Breast epithelium (tissue), 4 donors: ENCODE measurements around the gene ECM1. TPM values are rescaled to one million over a fixed set of nuclear protein-coding genes. Genes with fewer than 3 reads are reported as not detected.
A peak's percentile ranks its signal among the peaks of the same experiment; 100 is the strongest.

ENCODE experiments used
- DNase-seq, 2 donors: peaks; one replicate each; pipeline ENCODE4 v3.0.0-alpha.2; 2019; ENCODE audit warnings: low spot score in 2 of 2
- H3K27ac ChIP-seq, 2 donors: fragments of 200-600 bp; sonication (generic) in 1 of 2; one replicate each; pipeline ENCODE4 v1.5.1; 2016 to 2019; ENCODE audit warnings: mild to moderate bottlenecking in 1 of 2
- H3K27me3 ChIP-seq, 2 donors: fragments of 200-600 bp; sonication (generic) in 1 of 2; one replicate each; pipeline versions ENCODE4 v1.5.1 to v1.6.0; 2017 to 2019; ENCODE audit warnings: control low read depth in 1 of 2, mild to moderate bottlenecking in 1 of 2
- H3K36me3 ChIP-seq: fragments of 200-600 bp; one replicate; pipeline ENCODE4 v1.5.1; 2019
- H3K4me1 ChIP-seq, 2 donors: fragments of 200-600 bp; sonication (generic); one replicate each; pipeline ENCODE4 v1.5.1; 2016 to 2019; ENCODE audit warnings: control low read depth in 1 of 2
- H3K4me3 ChIP-seq, 3 donors: fragments of 200-600 bp; sonication (generic); 1 replicate in 2 of 3; 2 replicates in 1 of 3; pipeline ENCODE4 v1.5.1; 2016 to 2019; ENCODE audit warnings: mild to moderate bottlenecking in 3 of 3, moderate library complexity in 2 of 3
- H3K9me3 ChIP-seq, 2 donors: fragments of 200-600 bp; sonication (generic) in 1 of 2; one replicate each; pipeline ENCODE4 v1.5.1; 2016 to 2019; ENCODE audit warnings: control low read depth in 1 of 2
- CTCF ChIP-seq, 3 donors: fragments of 450-650 bp; IDR thresholded peaks; one replicate each; pipeline ENCODE4 v1.5.1; 2016 to 2017; ENCODE audit warnings: antibody characterized with exemption in 3 of 3, mild to moderate bottlenecking in 3 of 3, moderate library complexity in 3 of 3
- POLR2A ChIP-seq: fragments of 450-650 bp; IDR thresholded peaks from one replicate; pipeline ENCODE4 v1.6.1; 2016; ENCODE audit warnings: antibody characterized with exemption, mild to moderate bottlenecking, moderate library complexity
- POLR2AphosphoS5 ChIP-seq, 3 donors: sonication (generic); formaldehyde crosslinking; IDR thresholded peaks; one replicate each; pipeline ENCODE4 v1.6.1; 2017; ENCODE audit warnings: antibody characterized with exemption in 3 of 3
- intact Hi-C: fragments of 100-400 bp; cut with DNase I; formaldehyde crosslinking; loops from one replicate; pipeline ENCODE4 v1.15.1; 2023; ENCODE audit warnings: low total_unique reads
- total RNA-seq, 3 donors: library from RNA; depleted of rRNA; stranded (reverse); fragments of >200 nt; gene quantifications; one replicate each; pipeline ENCODE4 v1.1.0, GENCODE V29; 2016

The ECM1 gene
- total RNA-seq, 3 donors from 2014 or later, result 4.0 to 53.3 (median 10.2) TPM

GRCh38 chr1:150511985-150512660 lies 4.2 kb downstream of the ECM1 start:
- H3K9me3 ChIP-seq, result no peaks in the 10 kb centered on the region
- H3K27ac ChIP-seq, result no peak overlapping the region
- H3K4me1 ChIP-seq, result no peaks in the 10 kb centered on the region
- intact Hi-C loops, result no loop called here
- H3K4me3 ChIP-seq, result no peak overlapping the region
- H3K36me3 ChIP-seq, result no peaks in the 10 kb centered on the region
- TF ChIP-seq CTCF (IDR thresholded peaks at IDR 0.05), result no peak
- H3K27me3 ChIP-seq, result no peaks in the 10 kb centered on the region
- DNase-seq, result no peak

DNA sequence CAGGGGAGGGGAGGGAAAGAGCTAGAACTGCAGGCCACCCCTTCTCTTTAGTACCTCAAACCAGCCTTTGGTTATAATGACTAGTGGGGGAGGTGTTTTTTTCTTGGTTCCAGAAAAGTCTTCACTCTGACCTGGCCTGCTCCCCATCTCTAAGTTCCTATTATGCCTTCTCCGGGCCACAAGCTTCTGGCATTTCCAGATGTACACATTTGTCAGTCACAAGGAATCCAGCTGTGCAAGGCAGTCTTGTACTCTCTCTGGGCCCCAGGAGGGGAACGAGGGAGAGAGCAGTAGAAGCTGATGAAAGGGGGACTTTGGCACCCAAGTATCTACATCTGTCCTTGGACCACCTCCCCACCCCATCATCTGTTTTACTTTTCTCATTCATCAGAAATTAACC lies 4.9 kb downstream of the ECM1 start:
- DNase-seq, result no peak
- no peak overlapping the region for H3K4me3 ChIP-seq
- H3K27me3 ChIP-seq, result no peaks in the 10 kb centered on the region
- H3K9me3 ChIP-seq, result no peaks in the 10 kb centered on the region
- H3K36me3 ChIP-seq, result no peaks in the 10 kb centered on the region
- no peaks in the 10 kb centered on the region for H3K4me1 ChIP-seq
- no peak overlapping the region for H3K27ac ChIP-seq
- intact Hi-C loops, result no loop called here
- TF ChIP-seq POLR2AphosphoS5 (IDR thresholded peaks at IDR 0.05) (no peak), CTCF (IDR thresholded peaks at IDR 0.05) (no peak), POLR2A (no peak)

DNA sequence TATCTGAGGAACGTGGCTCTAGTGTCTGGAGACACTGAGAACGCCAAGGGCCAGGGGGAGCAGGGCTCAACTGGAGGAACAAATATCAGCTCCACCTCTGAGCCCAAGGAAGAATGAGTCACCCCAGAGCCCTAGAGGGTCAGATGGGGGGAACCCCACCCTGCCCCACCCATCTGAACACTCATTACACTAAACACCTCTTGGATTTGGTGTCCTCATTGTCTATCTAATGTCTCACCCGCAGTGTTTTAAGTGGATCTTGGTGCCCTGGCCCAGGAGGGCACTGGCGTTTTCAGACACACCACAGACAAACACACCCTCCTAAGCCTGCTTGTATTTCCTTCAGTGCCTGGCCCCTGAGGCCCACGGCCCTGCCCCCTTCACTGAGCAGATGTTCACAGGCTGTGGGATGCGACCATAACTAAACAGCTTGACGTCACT lies 5.5 kb downstream of the ECM1 start:
- H3K27me3 ChIP-seq, result no peaks in the 10 kb centered on the region
- intact Hi-C loops, result no loop called here
- no peak for TF ChIP-seq POLR2A
- no peak for TF ChIP-seq POLR2AphosphoS5 (IDR thresholded peaks at IDR 0.05)
- no peak for TF ChIP-seq CTCF (IDR thresholded peaks at IDR 0.05)
- no peak for DNase-seq
- no peak overlapping the region for H3K4me3 ChIP-seq
- H3K4me1 ChIP-seq, result no peaks in the 10 kb centered on the region
- no peaks in the 10 kb centered on the region for H3K36me3 ChIP-seq
- no peak overlapping the region for H3K27ac ChIP-seq
- H3K9me3 ChIP-seq, result no peaks in the 10 kb centered on the region

GRCh38 chr1:150514260-150514659 lies 6.4 kb downstream of the ECM1 start:
- no peak overlapping the region for H3K27ac ChIP-seq
- DNase-seq, result no peak
- TF ChIP-seq POLR2A (no peak), CTCF (IDR thresholded peaks at IDR 0.05) (no peak), POLR2AphosphoS5 (IDR thresholded peaks at IDR 0.05) (no peak)
- intact Hi-C loops, result no loop called here
- no peaks in the 10 kb centered on the region for H3K36me3 ChIP-seq
- no peaks in the 10 kb centered on the region for H3K9me3 ChIP-seq
- no peaks in the 10 kb centered on the region for H3K4me1 ChIP-seq
- no peak overlapping the region for H3K4me3 ChIP-seq
- H3K27me3 ChIP-seq, result no peaks in the 10 kb centered on the region

- TF ChIP-seq POLR2AphosphoS5 (IDR thresholded peaks at IDR 0.05), result no peak
- TF ChIP-seq CTCF (IDR thresholded peaks at IDR 0.05), result no peak
- TF ChIP-seq POLR2A, result no peak
- Histone ChIP-seq H3K9me3 (no peaks in the 10 kb centered on the region), H3K4me3 (peak overlapping the region; percentile 47 to 66 (median 63)), H3K4me1 (no peaks in the 10 kb centered on the region), H3K27ac (peak overlapping the region; percentile 68 to 71), H3K36me3 (no peaks in the 10 kb centered on the region), H3K27me3 (no peaks in the 10 kb centered on the region)
- intact Hi-C loops, result no loop called here
- DNase-seq, result no peak
Observed at GRCh38 chr1:150514913-150515327, 7.0 kb downstream of the ECM1 start.
